NCI-H1105 (cell line): ENCODE results near the gene WFDC5.

Experiments used
- DNase-seq: peaks from one replicate; lab custom pipeline; 2025; lab: John Stamatoyannopoulos, UW

WFDC5 gene

GRCh38 chr20:45115386-45115774, 406 bp upstream of the WFDC5 start:
- DNase-seq = no peak

- no peak for DNase-seq
Measured at GRCh38 chr20:45113865-45114264, 1.1 kb downstream of the WFDC5 start.

GRCh38 chr20:45112754-45113153, 2.2 kb downstream of the WFDC5 start:
- no peak for DNase-seq

GRCh38 chr20:45111799-45112471, 3.0 kb downstream of the WFDC5 start:
- no peak for DNase-seq

- DNase-seq = no peak
Measured at GRCh38 chr20:45111285-45111684, 3.7 kb downstream of the WFDC5 start.

GRCh38 chr20:45110301-45110700, 4.7 kb downstream of the WFDC5 start:
- no peak for DNase-seq

- DNase-seq = no peak
Measured at GRCh38 chr20:45109634-45110033, 5.3 kb downstream of the WFDC5 start.

- no peak for DNase-seq
Measured at GRCh38 chr20:45105317-45105716, 9.7 kb downstream of the WFDC5 start.

- no peak for DNase-seq
Measured at GRCh38 chr20:45104786-45105185, 10.2 kb downstream of the WFDC5 start.

GRCh38 chr20:45103072-45103471, 11.9 kb downstream of the WFDC5 start:
- no peak for DNase-seq

- DNase-seq = no peak
Measured at GRCh38 chr20:45101333-45101850, 13.6 kb downstream of the WFDC5 start.

- DNase-seq = no peak
Measured at GRCh38 chr20:45100563-45101245, 14.3 kb downstream of the WFDC5 start, which contains the start of gene KCNS1. Gene KCNS1, minus strand, starts transcription at chr20:45101127. Its CDS starts 1,891 bp downstream, at chr20:45099236.

GRCh38 chr20:45098103-45098773, 16.7 kb downstream of the WFDC5 start:
- DNase-seq = no peak

GRCh38 chr20:45097485-45098102, 17.4 kb downstream of the WFDC5 start:
- DNase-seq = no peak

GRCh38 chr20:45096781-45097180, 18.2 kb downstream of the WFDC5 start:
- DNase-seq = no peak

GRCh38 chr20:45095805-45096238, 19.2 kb downstream of the WFDC5 start:
- DNase-seq = peak; percentile 18

GRCh38 chr20:45094864-45095574, 20.0 kb downstream of the WFDC5 start:
- no peak for DNase-seq

GRCh38 chr20:45094201-45094600, 20.8 kb downstream of the WFDC5 start:
- no peak for DNase-seq

GRCh38 chr20:45092898-45093297, 22.1 kb downstream of the WFDC5 start:
- no peak for DNase-seq

- DNase-seq = no peak
Measured at GRCh38 chr20:45091366-45091765, 23.6 kb downstream of the WFDC5 start.

- DNase-seq = no peak
Measured at GRCh38 chr20:45090481-45090880, 24.5 kb downstream of the WFDC5 start.

GRCh38 chr20:45088247-45088646, 26.7 kb downstream of the WFDC5 start:
- DNase-seq = no peak
